IMR-90 (cell line): ENCODE results near the gene NUP210. TPM values are rescaled to one million over a fixed set of nuclear protein-coding genes. Genes with fewer than 3 reads are reported as not detected.

Experiments
- ATAC-seq: fragments of 200-7000 bp; cut with Tn5 transposase; 2 replicates; pipeline ENCODE4 v1.9.1; 2020; ENCODE audit warnings: low read depth, mild to moderate bottlenecking, moderate library complexity
- BruUV-seq: library from RNA; stranded (reverse); fragments of 400-500 nt; replicated peaks from 2 replicates; lab custom pipeline; 2021; lab: Mats Ljungman, UMichigan
- CTCF ChIA-PET: fragments of 300-600 bp; formaldehyde crosslinking; extraction: SDS; loops from one replicate; lab custom pipeline; 2021; ENCODE audit warnings: antibody characterized with exemption; lab: Yijun Ruan, JAX
- POLR2A ChIA-PET: fragments of 300-600 bp; sonication (Branson Sonifier 250); formaldehyde crosslinking; loops from one replicate; lab custom pipeline; 2022; ENCODE audit warnings: antibody characterized with exemption; ENCODE audit not compliant: unreplicated experiment; lab: Charles Lee
- DNase-seq: peaks from one replicate; pipeline ENCODE4 v3.0.0; 2013
- H2AFZ ChIP-seq: replicated peaks from 2 replicates; pipeline ENCODE3; 2013; ENCODE audit warnings: low read length, mild to moderate bottlenecking; ENCODE audit not compliant: poor library complexity
- H2AK5ac ChIP-seq: 2 replicates; pipeline ENCODE4 v1.6.1; 2013; ENCODE audit warnings: low read depth, low read length, inconsistent platforms
- H2AK9ac ChIP-seq: replicated peaks from 2 replicates; pipeline ENCODE3; 2013; ENCODE audit warnings: mild to moderate bottlenecking, low read depth, low read length, moderate library complexity; ENCODE audit not compliant: poor library complexity
- H2BK120ac ChIP-seq: 2 replicates; pipeline ENCODE4 v1.6.1; 2013; ENCODE audit warnings: low read depth, low read length, inconsistent platforms
- H2BK15ac ChIP-seq: 3 replicates; pipeline ENCODE4 v1.6.1; 2013; ENCODE audit warnings: low read depth, low read length, inconsistent platforms
- H2BK20ac ChIP-seq: 2 replicates; pipeline ENCODE4 v1.6.1; 2013; ENCODE audit warnings: low read depth, mild to moderate bottlenecking, inconsistent platforms, low read length, moderate library complexity
- H2BK5ac ChIP-seq: 2 replicates; pipeline ENCODE4 v1.6.1; 2013; ENCODE audit warnings: mild to moderate bottlenecking, low read depth, low read length, inconsistent platforms; ENCODE audit not compliant: poor library complexity, severe bottlenecking
- H3K14ac ChIP-seq: replicated peaks from 2 replicates; pipeline ENCODE4 v1.6.1; 2013; ENCODE audit warnings: low read depth, low read length, inconsistent platforms
- H3K18ac ChIP-seq: 2 replicates; pipeline ENCODE4 v1.6.1; 2013; ENCODE audit warnings: low read depth, low read length, control low read depth
- H3K23ac ChIP-seq: 2 replicates; pipeline ENCODE4 v1.6.1; 2013; ENCODE audit warnings: low read depth, low read length, inconsistent platforms
- H3K27ac ChIP-seq: 2 replicates; pipeline ENCODE4 v1.5.1; 2013; ENCODE audit warnings: mild to moderate bottlenecking, control low read depth, low read length; ENCODE audit not compliant: insufficient read depth
- H3K27me3 ChIP-seq: 2 replicates; pipeline ENCODE4 v1.6.1; 2013; ENCODE audit warnings: low read length; ENCODE audit not compliant: control insufficient read depth, insufficient read depth
- H3K36me3 ChIP-seq: 2 replicates; pipeline ENCODE4 v1.6.1; 2013; ENCODE audit warnings: low read length, mixed read lengths; ENCODE audit not compliant: control insufficient read depth, insufficient read depth
- H3K4ac ChIP-seq: 2 replicates; pipeline ENCODE4 v1.6.1; 2013; ENCODE audit warnings: low read depth, low read length, inconsistent platforms
- H3K4me1 ChIP-seq: 2 replicates; pipeline ENCODE4 v1.6.1; 2013; ENCODE audit warnings: low read length, mixed read lengths; ENCODE audit not compliant: control insufficient read depth, insufficient read depth
- H3K4me2 ChIP-seq: 2 replicates; pipeline ENCODE4 v1.6.1; 2013; ENCODE audit warnings: low read depth, mild to moderate bottlenecking, control low read depth, low read length, moderate library complexity
- H3K4me3 ChIP-seq: 2 replicates; pipeline ENCODE4 v1.5.1; 2013; ENCODE audit warnings: low read depth, mild to moderate bottlenecking, control low read depth, low read length, moderate library complexity; ENCODE audit not compliant: insufficient read depth
- H3K56ac ChIP-seq: 2 replicates; pipeline ENCODE4 v1.6.1; 2013; ENCODE audit warnings: low read length, inconsistent platforms; ENCODE audit not compliant: insufficient read depth; ENCODE audit errors: extremely low read depth
- H3K79me1 ChIP-seq, 2 experiments: 2 replicates each; pipeline ENCODE4 v1.6.1; 2013; ENCODE audit warnings: low read length in 2 of 2, inconsistent platforms in 1 of 2, low read depth in 1 of 2
- H3K9ac ChIP-seq: 2 replicates; pipeline ENCODE4 v1.6.1; 2013; ENCODE audit warnings: low read depth, low read length, control low read depth
- H3K9me1 ChIP-seq: 2 replicates; pipeline ENCODE4 v1.6.1; 2013; ENCODE audit warnings: low read length, inconsistent platforms; ENCODE audit not compliant: insufficient read depth
- H3K9me3 ChIP-seq: 2 replicates; pipeline ENCODE4 v1.6.1; 2013; ENCODE audit warnings: low read length; ENCODE audit not compliant: control insufficient read depth, insufficient read depth
- H4K20me1 ChIP-seq: 2 replicates; pipeline ENCODE4 v1.6.1; 2013; ENCODE audit warnings: low read length, inconsistent platforms; ENCODE audit not compliant: insufficient read depth
- H4K5ac ChIP-seq: 2 replicates; pipeline ENCODE4 v1.6.1; 2013; ENCODE audit warnings: mild to moderate bottlenecking, low read depth, low read length, control low read depth
- H4K8ac ChIP-seq, 2 experiments: 2 replicates each; pipeline ENCODE4 v1.6.1; 2013; ENCODE audit warnings: low read depth in 2 of 2, low read length in 2 of 2, control low read depth in 1 of 2, inconsistent platforms in 1 of 2
- H4K91ac ChIP-seq: 2 replicates; pipeline ENCODE4 v1.6.1; 2013; ENCODE audit warnings: low read depth, low read length, inconsistent platforms; ENCODE audit not compliant: insufficient read depth
- MAFK ChIP-seq: IDR thresholded peaks from 2 replicates; pipeline ENCODE4 v1.6.1; 2012; ENCODE audit warnings: low read depth, low read length, improper control_type of control experiment
- NFE2L2 ChIP-seq: fragments of 150-350 bp; IDR thresholded peaks from 2 replicates; pipeline ENCODE4 v1.6.1; 2016; ENCODE audit warnings: low read depth, mild to moderate bottlenecking, low read length
- RFX5 ChIP-seq: IDR thresholded peaks from 2 replicates; pipeline ENCODE4 v1.8.0; 2012; ENCODE audit warnings: low read depth, mild to moderate bottlenecking, low read length, moderate library complexity
- WGBS, 2 experiments: methylation state at CpG; one replicate each; pipeline versions ENCODE4 v1.1.5 to v1.1.7; 2013; ENCODE audit warnings: missing lambda C conversion rate in 2 of 2; ENCODE audit not compliant: insufficient read length in 1 of 2; ENCODE audit errors: extremely low coverage in 2 of 2; 5-methylcytosine and 5-hydroxymethylcytosine counted together
- dilution Hi-C: fragments of 300-500 bp; cut with HindIII; formaldehyde crosslinking; loops from one replicate; pipeline ENCODE4 v1.14.3; 2018; ENCODE audit warnings: low sequenced_read_pairs; ENCODE audit not compliant: unreplicated experiment
- in situ Hi-C: fragments of 300-500 bp; cut with MboI; formaldehyde crosslinking; loops from 3 replicates; pipeline ENCODE4 v1.14.3; 2019; ENCODE audit warnings: low sequenced_read_pairs, inconsistent platforms, mixed read lengths
- intact Hi-C: fragments of 100-400 bp; cut with micrococcal nuclease; formaldehyde crosslinking; loops from 2 replicates; pipeline ENCODE4 v1.10.0; 2022
- polyA plus RNA-seq, 3 experiments: library from polyadenylated mRNA; depleted of rRNA; stranded (reverse); fragments of >200 nt; gene quantifications; 2 replicates each; pipeline ENCODE4 v1.2.3, GENCODE V29; 2012; ENCODE audit warnings: low replicate concordance in 1 of 3
- total RNA-seq: library from RNA; depleted of rRNA; stranded (reverse); fragments of >200 nt; gene quantifications from 2 replicates; pipeline ENCODE4 v1.2.3, GENCODE V29; 2012

Gene NUP210
- total and polyA plus RNA-seq, 2 of the 4 experiments (the other 2 are of a cell fraction), result under 0.01 to 0.03 TPM

DNA sequence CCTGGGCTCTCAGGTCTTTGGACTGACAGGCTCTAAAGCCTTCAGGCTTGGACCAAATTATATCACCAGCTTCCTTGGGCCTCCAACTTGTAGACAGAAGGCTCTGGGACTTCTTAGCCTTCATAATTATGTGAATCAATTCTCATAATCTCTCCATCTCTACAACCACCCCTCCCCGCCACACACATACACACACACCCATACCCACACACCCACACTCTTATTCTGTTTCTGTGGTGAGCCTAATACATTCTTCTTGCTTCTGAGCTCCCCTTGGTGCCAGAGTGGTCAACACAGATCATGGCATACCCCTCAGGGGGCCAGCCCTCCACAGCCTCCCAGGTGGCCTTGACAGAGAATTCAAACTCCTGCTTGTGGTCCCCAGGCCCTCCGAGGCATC, 5.6 kb upstream of the NUP210 start:
- Histone ChIP-seq H2BK20ac (no peak overlapping the region), H3K79me1 (no peaks in the 10 kb centered on the region), H3K9me3 (peaks cover 2% of the 10 kb centered on the region; the same call in 1 of the 2 replicates), H3K9ac (no peak overlapping the region), H3K14ac (no peak overlapping the region), H3K36me3 (no peaks in the 10 kb centered on the region), H2BK15ac (no peak overlapping the region), H4K91ac (no peak overlapping the region), H2BK120ac (no peak overlapping the region), H3K23ac (no peak overlapping the region), H2AK9ac (no peak overlapping the region), H2BK5ac (no peak overlapping the region), H3K4ac (no peak overlapping the region), H2AK5ac (no peak overlapping the region), H4K5ac (no peak overlapping the region), H3K27me3 (peaks cover 19% of the 10 kb centered on the region), H3K27ac (no peak overlapping the region), H4K8ac (no peak overlapping the region), H3K9me1 (no peaks in the 10 kb centered on the region), H3K4me1 (no peaks in the 10 kb centered on the region), H3K18ac (no peak overlapping the region), H3K4me2 (no peak overlapping the region), H3K4me3 (no peak overlapping the region), H4K20me1 (no peaks in the 10 kb centered on the region), H3K56ac (no peak overlapping the region), H2AFZ (no peak overlapping the region)
- BruUV-seq, result no TSS peak
- no peak for ATAC-seq
- in situ Hi-C loops, result no loop called here
- dilution Hi-C loops, result no loop called here
- intact Hi-C loops, result no loop called here
- DNase-seq, result no peak
- CTCF ChIA-PET, result no interaction called here
- TF ChIP-seq MAFK (no peak), RFX5 (no peak), NFE2L2 (no peak)
- 50% methylated on average over 1 of the region's 2 CpGs; no CpG with 5 or more reads in 1 of the 2 experiments for WGBS, 2 experiments
- POLR2A ChIA-PET, result no interaction called here
